ENCODE data around the gene GNB3.

DNA sequence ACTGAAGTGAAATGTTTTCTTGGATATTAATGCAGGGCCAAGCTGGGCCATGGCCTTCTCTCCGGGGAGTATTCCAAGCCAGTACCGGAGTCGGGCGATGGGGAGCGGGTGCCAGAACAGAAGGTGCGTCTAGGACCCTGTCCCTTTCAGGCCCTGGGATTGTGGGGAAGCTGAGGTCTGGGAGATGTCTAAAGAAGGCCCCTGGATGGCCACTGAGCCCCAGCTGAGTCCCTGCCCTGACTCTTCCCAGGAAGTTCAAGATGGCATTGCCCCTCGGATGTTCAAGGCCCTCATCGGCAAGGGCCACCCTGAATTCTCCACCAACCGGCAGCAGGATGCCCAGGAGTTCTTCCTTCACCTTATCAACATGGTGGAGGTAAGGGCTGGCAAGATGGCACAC, 19.4 kb downstream of the GNB3 start:
- TF ChIP-seq, protein P1, sequence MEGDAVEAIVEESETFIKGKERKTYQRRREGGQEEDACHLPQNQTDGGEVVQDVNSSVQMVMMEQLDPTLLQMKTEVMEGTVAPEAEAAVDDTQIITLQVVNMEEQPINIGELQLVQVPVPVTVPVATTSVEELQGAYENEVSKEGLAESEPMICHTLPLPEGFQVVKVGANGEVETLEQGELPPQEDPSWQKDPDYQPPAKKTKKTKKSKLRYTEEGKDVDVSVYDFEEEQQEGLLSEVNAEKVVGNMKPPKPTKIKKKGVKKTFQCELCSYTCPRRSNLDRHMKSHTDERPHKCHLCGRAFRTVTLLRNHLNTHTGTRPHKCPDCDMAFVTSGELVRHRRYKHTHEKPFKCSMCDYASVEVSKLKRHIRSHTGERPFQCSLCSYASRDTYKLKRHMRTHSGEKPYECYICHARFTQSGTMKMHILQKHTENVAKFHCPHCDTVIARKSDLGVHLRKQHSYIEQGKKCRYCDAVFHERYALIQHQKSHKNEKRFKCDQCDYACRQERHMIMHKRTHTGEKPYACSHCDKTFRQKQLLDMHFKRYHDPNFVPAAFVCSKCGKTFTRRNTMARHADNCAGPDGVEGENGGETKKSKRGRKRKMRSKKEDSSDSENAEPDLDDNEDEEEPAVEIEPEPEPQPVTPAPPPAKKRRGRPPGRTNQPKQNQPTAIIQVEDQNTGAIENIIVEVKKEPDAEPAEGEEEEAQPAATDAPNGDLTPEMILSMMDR (IDR thresholded peaks at IDR 0.05): no peak
- no peak for TF ChIP-seq TCF7L2 (IDR thresholded peaks at IDR 0.05; ENCODE audit: low read depth, low read length)
